Measurements from ENCODE around the gene HRC. TPM values are rescaled to one million over a fixed set of nuclear protein-coding genes. Genes with fewer than 3 reads are reported as not detected.

The HRC gene
- total and polyA plus RNA-seq, 3 experiments from 2014 or later, result not detected

DNA sequence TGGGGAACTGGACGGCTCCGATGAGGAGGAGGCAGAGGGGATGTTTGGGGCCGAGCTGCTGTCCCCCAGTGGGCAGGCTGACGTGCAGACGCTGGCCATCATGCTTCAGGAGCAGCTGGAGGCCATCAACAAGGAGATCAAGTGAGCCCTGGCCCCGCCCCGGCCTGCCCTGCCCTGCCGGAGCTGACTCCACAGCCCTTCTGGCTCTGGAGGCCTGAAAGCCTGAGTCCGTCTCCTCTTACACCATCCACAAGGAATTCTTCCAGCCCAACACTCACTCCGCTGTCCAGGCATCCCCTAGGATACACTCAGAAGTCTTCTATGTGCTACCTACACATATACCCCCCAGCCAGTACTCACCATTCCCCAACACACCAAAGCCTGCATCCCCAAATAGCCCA is 18.4 kb downstream of the HRC start:
- ChIA-PET CTCF (no interaction called here), POLR2A (no interaction called here)
- H3K9me3 Mint-ChIP-seq, result no peaks in the 10 kb centered on the region

GRCh38 chr19:49135686-49136085 is 19.5 kb downstream of the HRC start:
- no peaks in the 10 kb centered on the region for H3K9me3 Mint-ChIP-seq
- ChIA-PET POLR2A (no interaction called here), CTCF (interaction anchor here (1.6 to 2.9 kb wide), 2 partner anchors 9 to 21 kb away, joined by 5 to 10 read pairs; partner anchors contain the start of gene LIN7B)
- H3K27me3 ChIP-seq (ENCODE audit: insufficient read depth, low read length, poor library complexity, severe bottlenecking), result no peaks in the 10 kb centered on the region
- H3K36me3 Mint-ChIP-seq, result peaks cover 0 to 3% (median 3%) of the 10 kb centered on the region in 3 donors
- DNase-seq, result no peak
- H3K4me3 Mint-ChIP-seq, result no peak overlapping the region
- H3K4me1 ChIP-seq (ENCODE audit: insufficient read depth, low read length), result peaks cover 8% of the 10 kb centered on the region
- H3K9me3 ChIP-seq (ENCODE audit: low read length), result no peaks in the 10 kb centered on the region
- no peak overlapping the region for H3K27ac ChIP-seq (ENCODE audit: low read depth, low read length)
- H3K4me3 ChIP-seq (ENCODE audit: low read length), result no peak overlapping the region
- peaks cover 7 to 10% of the 10 kb centered on the region in 2 donors for H3K27me3 Mint-ChIP-seq
- peaks cover 6 to 17% (median 8%) of the 10 kb centered on the region in 3 donors for H3K4me1 Mint-ChIP-seq
- no peak overlapping the region for H3K27ac Mint-ChIP-seq
- no peaks in the 10 kb centered on the region for H3K36me3 ChIP-seq (ENCODE audit: insufficient read depth, low read length)

More for the DNA sequence above, 18.4 kb downstream of the HRC start:
- Histone ChIP-seq H3K27ac (ENCODE audit: low read depth, low read length) (no peak overlapping the region), H3K4me3 (ENCODE audit: low read length) (no peak overlapping the region), H3K9me3 (ENCODE audit: low read length) (no peaks in the 10 kb centered on the region), H3K36me3 (ENCODE audit: insufficient read depth, low read length) (no peaks in the 10 kb centered on the region), H3K4me1 (ENCODE audit: insufficient read depth, low read length) (peaks cover 8% of the 10 kb centered on the region), H3K27me3 (ENCODE audit: insufficient read depth, low read length, poor library complexity, severe bottlenecking) (no peaks in the 10 kb centered on the region)
- H3K4me3 Mint-ChIP-seq, result peak overlapping the region in 1 of 7 donors; percentile 6
- H3K27ac Mint-ChIP-seq, result no peak overlapping the region
- H3K36me3 Mint-ChIP-seq, result peaks cover 0 to 3% (median 3%) of the 10 kb centered on the region in 3 donors
- peaks cover 6 to 17% (median 8%) of the 10 kb centered on the region in 3 donors for H3K4me1 Mint-ChIP-seq
- DNase-seq, result no peak
- peaks cover 9 to 10% of the 10 kb centered on the region in 2 donors for H3K27me3 Mint-ChIP-seq

DNA sequence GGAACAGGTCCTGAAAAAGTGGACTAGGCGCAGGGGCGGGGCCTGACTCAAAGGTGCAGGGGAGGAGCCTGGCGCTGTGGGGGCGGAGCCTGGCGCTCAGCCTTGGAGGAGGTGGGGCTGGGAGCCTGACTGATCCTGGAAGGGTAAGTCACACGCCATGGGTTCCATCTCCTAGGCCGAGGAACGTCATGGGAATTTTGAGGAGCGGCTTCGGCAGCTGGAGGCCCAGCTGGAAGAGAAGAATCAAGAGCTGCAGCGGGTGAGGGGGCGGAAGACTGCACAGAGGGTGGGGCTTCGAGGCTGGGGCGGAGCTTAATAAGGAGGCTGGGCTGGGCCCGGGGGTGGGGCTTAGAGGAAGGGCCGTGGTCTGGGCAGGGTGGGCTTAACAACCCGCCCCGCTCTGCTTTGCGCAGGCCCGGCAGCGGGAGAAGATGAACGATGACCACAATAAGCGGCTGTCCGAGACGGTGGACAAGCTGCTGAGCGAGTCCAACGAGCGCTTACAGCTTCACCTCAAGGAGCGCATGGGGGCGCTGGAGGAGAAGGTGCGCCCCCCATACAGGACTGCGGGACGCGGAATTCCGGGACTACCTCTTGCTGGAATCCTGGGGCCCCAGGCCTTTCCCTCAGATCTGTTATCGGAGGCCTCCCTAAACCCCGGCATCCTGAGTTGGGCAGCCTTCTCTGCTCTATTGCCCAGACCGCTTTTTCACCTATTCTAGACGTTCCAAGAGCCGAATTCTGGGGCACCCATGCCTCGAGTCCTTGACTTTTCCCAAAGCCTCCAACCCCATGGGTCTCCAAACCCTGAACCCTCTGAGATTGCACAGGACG is 21.4 kb downstream of the HRC start:
- Histone ChIP-seq H3K4me3 (ENCODE audit: low read length) (no peak overlapping the region), H3K9me3 (ENCODE audit: low read length) (no peaks in the 10 kb centered on the region)
- peaks cover 0 to 3% (median 3%) of the 10 kb centered on the region in 3 donors for H3K36me3 Mint-ChIP-seq

GRCh38 chr19:49132974-49133609 is 22.1 kb downstream of the HRC start:
- H3K4me1 ChIP-seq (ENCODE audit: insufficient read depth, low read length), result peaks cover 15% of the 10 kb centered on the region
- Mint-ChIP-seq H3K9me3 (no peaks in the 10 kb centered on the region), H3K4me3 (peak overlapping the region in 5 of 7 donors; percentile 50 to 74 (median 65)), H3K27ac (peak overlapping the region in 1 of 8 donors; percentile 67), H3K36me3 (peaks cover 0 to 3% (median 3%) of the 10 kb centered on the region in 3 donors), H3K4me1 (peaks cover 15 to 27% (median 19%) of the 10 kb centered on the region in 3 donors), H3K27me3 (peaks cover 10% of the 10 kb centered on the region in 2 donors)
- peak in 2 of 5 donors; percentile 20 to 32 for DNase-seq
- H3K36me3 ChIP-seq (ENCODE audit: insufficient read depth, low read length), result no peaks in the 10 kb centered on the region
- H3K9me3 ChIP-seq (ENCODE audit: low read length), result no peaks in the 10 kb centered on the region
- no peak overlapping the region for H3K4me3 ChIP-seq (ENCODE audit: low read length)
- no peak overlapping the region for H3K27ac ChIP-seq (ENCODE audit: low read depth, low read length)
- ChIA-PET POLR2A (no interaction called here), CTCF (interaction anchor here (0.7 to 3.5 kb wide), 3 partner anchors 14 to 59 kb away, joined by 3 to 10 read pairs (median 6); no protein-coding TSS in a partner anchor)
- no peaks in the 10 kb centered on the region for H3K27me3 ChIP-seq (ENCODE audit: insufficient read depth, low read length, poor library complexity, severe bottlenecking)

More for the DNA sequence above, 21.4 kb downstream of the HRC start:
- H3K27ac ChIP-seq (ENCODE audit: low read depth, low read length), result no peak overlapping the region
- Mint-ChIP-seq H3K4me1 (peaks cover 8 to 20% (median 13%) of the 10 kb centered on the region in 3 donors), H3K27ac (peak overlapping the region in 1 of 8 donors; percentile 67), H3K27me3 (peaks cover 10% of the 10 kb centered on the region in 2 donors), H3K9me3 (no peaks in the 10 kb centered on the region), H3K4me3 (peak overlapping the region in 6 of 7 donors; percentile 50 to 85 (median 69))
- DNase-seq, result peak in 3 of 5 donors; percentile 27 to 52 (median 30)
- CTCF ChIA-PET, result interaction anchor here (1.5 to 3.5 kb wide), 3 partner anchors 13 to 36 kb away, joined by 6 to 10 read pairs (median 10); partner anchors contain the start of gene LIN7B
- no peaks in the 10 kb centered on the region for H3K36me3 ChIP-seq (ENCODE audit: insufficient read depth, low read length)
- no peaks in the 10 kb centered on the region for H3K27me3 ChIP-seq (ENCODE audit: insufficient read depth, low read length, poor library complexity, severe bottlenecking)
- peaks cover 8% of the 10 kb centered on the region for H3K4me1 ChIP-seq (ENCODE audit: insufficient read depth, low read length)
- POLR2A ChIA-PET, result no interaction called here

DNA sequence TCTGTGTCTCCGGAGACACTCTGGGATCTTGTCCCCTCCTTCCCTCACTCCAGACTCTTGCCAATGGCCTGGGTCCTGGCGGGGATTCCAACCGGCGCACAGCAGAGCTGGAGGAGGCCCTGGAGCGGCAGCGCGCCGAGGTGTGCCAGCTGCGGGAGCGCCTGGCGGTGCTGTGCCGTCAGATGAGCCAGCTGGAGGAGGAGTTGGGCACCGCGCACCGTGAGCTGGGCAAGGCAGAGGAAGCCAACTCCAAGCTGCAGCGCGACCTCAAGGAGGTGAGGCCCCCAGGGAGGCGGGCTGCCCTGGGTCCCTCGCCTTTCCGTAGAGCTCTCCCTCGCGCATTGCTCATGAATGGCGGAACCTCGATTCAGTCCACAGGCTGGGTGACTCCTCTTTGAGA is 24.9 kb downstream of the HRC start:
- Mint-ChIP-seq H3K4me3 (peak overlapping the region in 1 of 7 donors; percentile 34), H3K9me3 (no peaks in the 10 kb centered on the region), H3K27me3 (peaks cover 0 to 10% of the 10 kb centered on the region in 2 donors), H3K27ac (no peak overlapping the region), H3K36me3 (no peaks in the 10 kb centered on the region), H3K4me1 (peaks cover 18 to 32% (median 20%) of the 10 kb centered on the region in 3 donors)
- peaks cover 20% of the 10 kb centered on the region for H3K4me1 ChIP-seq (ENCODE audit: insufficient read depth, low read length)
- no peak overlapping the region for H3K4me3 ChIP-seq (ENCODE audit: low read length)
- POLR2A ChIA-PET, result no interaction called here
- no peak overlapping the region for H3K27ac ChIP-seq (ENCODE audit: low read depth, low read length)
- no peaks in the 10 kb centered on the region for H3K9me3 ChIP-seq (ENCODE audit: low read length)
- no peaks in the 10 kb centered on the region for H3K36me3 ChIP-seq (ENCODE audit: insufficient read depth, low read length)
- CTCF ChIA-PET, result interaction anchor here (1.1 to 3.9 kb wide), 3 partner anchors 16 to 32 kb away, joined by 3 to 13 read pairs (median 10); no protein-coding TSS in a partner anchor
- no peak for DNase-seq
- no peaks in the 10 kb centered on the region for H3K27me3 ChIP-seq (ENCODE audit: insufficient read depth, low read length, poor library complexity, severe bottlenecking)

DNA sequence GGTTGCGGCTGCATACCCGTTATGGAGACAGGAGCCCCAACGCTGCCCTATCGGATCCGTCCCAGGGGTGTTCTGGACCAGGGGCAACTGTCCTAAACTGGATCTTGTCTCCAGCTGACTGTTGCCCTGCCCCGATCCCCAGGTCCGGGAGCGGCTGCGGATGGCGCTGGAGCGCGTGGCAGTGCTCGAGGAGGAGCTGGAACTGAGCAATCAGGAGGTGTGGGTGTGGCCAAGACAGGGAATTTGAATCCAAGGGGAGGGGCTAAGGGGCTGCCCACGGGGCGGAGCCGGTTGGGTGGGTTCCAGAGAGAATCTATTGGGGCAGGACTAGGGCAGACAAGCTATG is 26.0 kb downstream of the HRC start:
- peaks cover 18 to 29% (median 20%) of the 10 kb centered on the region in 3 donors for H3K4me1 Mint-ChIP-seq
- no peak for DNase-seq
- no peaks in the 10 kb centered on the region for H3K27me3 ChIP-seq (ENCODE audit: insufficient read depth, low read length, poor library complexity, severe bottlenecking)
- H3K27me3 Mint-ChIP-seq, result peaks cover 0 to 9% of the 10 kb centered on the region in 2 donors
- POLR2A ChIA-PET, result interaction anchor here (1.8 to 2.9 kb wide), 2 partner anchors 15 to 136 kb away, joined by 5 to 15 read pairs; partner anchors contain the start of genes GYS1, LIN7B and RUVBL2
- peaks cover 16% of the 10 kb centered on the region for H3K4me1 ChIP-seq (ENCODE audit: insufficient read depth, low read length)
- H3K36me3 Mint-ChIP-seq, result no peaks in the 10 kb centered on the region
- CTCF ChIA-PET, result interaction anchor here (1.2 to 3.9 kb wide), 4 partner anchors 15 to 32 kb away, joined by 3 to 16 read pairs (median 12); partner anchors contain the start of gene LIN7B
- peak overlapping the region in 2 of 8 donors; percentile 32 to 39 for H3K27ac Mint-ChIP-seq
- peak overlapping the region in 4 of 7 donors; percentile 15 to 48 (median 37) for H3K4me3 Mint-ChIP-seq
- no peaks in the 10 kb centered on the region for H3K9me3 Mint-ChIP-seq
- H3K9me3 ChIP-seq (ENCODE audit: low read length), result no peaks in the 10 kb centered on the region
- H3K4me3 ChIP-seq (ENCODE audit: low read length), result peak overlapping the region; percentile 73
- H3K27ac ChIP-seq (ENCODE audit: low read depth, low read length), result peak overlapping the region; percentile 59
- no peaks in the 10 kb centered on the region for H3K36me3 ChIP-seq (ENCODE audit: insufficient read depth, low read length)

- no peaks in the 10 kb centered on the region for H3K9me3 ChIP-seq (ENCODE audit: low read length)
- DNase-seq, result no peak
- H3K27ac ChIP-seq (ENCODE audit: low read depth, low read length), result peak overlapping the region; percentile 59
- ChIA-PET POLR2A (interaction anchor here (0.7 to 2.9 kb wide), 3 partner anchors 12 to 135 kb away, joined by 3 to 15 read pairs (median 5); partner anchors contain the start of genes GYS1, LIN7B and RUVBL2), CTCF (interaction anchor here (1.0 to 3.9 kb wide), 7 partner anchors 14 to 135 kb away, joined by 3 to 16 read pairs (median 5); partner anchors contain the start of genes GYS1, LIN7B and RUVBL2)
- peak overlapping the region; percentile 73 for H3K4me3 ChIP-seq (ENCODE audit: low read length)
- Mint-ChIP-seq H3K4me1 (peaks cover 15 to 26% (median 20%) of the 10 kb centered on the region in 3 donors), H3K36me3 (no peaks in the 10 kb centered on the region), H3K9me3 (no peaks in the 10 kb centered on the region), H3K27me3 (peaks cover 0 to 6% of the 10 kb centered on the region in 2 donors), H3K4me3 (peak overlapping the region; percentile 45 to 93 (median 90)), H3K27ac (peak overlapping the region in 2 of 8 donors; percentile 8 to 47)
- H3K4me1 ChIP-seq (ENCODE audit: insufficient read depth, low read length), result peaks cover 12% of the 10 kb centered on the region
- H3K36me3 ChIP-seq (ENCODE audit: insufficient read depth, low read length), result no peaks in the 10 kb centered on the region
- H3K27me3 ChIP-seq (ENCODE audit: insufficient read depth, low read length, poor library complexity, severe bottlenecking), result no peaks in the 10 kb centered on the region
Measured at GRCh38 chr19:49128545-49129237, 26.5 kb downstream of the HRC start.
